ENCODE data around the gene PSME2.

PSME2 gene

GRCh38 chr14:24146453-24146977, at the start of gene PSME2:
TSS of gene PSME2 (minus strand) at chr14:24146610. CDS start at chr14:24146581, 29 bp downstream.
- peak within 1 kb of the TSS; percentile 83 for H3K27ac ChIP-seq
- no peak for TF ChIP-seq CTCF (conservative IDR thresholded peaks at IDR 0.05)

DNA sequence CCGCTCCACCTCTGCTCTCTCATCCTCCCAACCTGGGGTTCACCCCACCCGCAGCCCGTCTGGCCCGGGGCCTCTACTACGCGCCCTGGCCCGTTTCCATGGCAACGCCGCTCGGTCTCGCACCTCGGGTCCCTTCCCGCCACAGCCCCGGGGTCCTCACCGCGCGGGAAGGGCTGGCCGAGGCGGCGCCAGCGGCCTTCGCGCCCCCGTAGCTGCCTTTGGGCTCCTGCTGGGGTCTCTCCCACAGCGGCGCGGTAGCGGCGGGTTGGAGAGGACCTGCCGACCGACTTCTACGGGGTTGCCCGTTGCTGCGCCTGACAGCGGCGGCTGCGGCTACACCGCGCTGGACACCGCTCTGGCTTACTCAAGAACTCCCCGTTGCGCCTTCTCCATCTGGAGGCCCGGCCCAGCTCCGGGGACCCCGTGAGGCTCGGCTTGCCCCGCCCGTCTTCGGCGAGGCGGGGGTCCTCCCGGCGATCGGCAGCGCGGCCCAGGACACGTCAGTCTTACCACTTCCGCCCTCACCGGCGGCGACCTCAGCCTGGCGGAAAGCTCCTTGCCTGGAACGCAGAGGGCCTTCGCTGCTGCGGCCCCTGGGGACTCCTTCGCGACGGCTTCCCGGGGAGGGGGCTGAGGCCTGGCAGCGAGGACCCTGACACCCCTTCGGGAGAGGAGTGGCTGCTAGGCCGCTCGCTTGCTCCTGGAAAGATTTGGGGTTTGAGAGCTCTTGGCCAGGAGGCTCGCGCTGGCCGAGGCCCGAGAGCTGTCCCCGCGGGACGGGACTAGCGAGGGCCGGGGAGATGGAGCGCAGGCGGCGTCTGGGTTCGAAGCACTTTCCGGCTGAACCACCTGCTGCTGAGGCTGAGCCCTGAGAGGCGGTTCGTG, 49.0 kb upstream of the PSME2 start, which contains the start of gene TM9SF1:
Gene TM9SF1, minus strand, starts transcription at position 256 of the 885 bp plus-strand sequence. CDS start 422 bp downstream, outside the sequence.
- no peak for TF ChIP-seq CTCF (conservative IDR thresholded peaks at IDR 0.05)
- H3K27ac ChIP-seq: peak within 1 kb of the TSS; percentile 96

DNA sequence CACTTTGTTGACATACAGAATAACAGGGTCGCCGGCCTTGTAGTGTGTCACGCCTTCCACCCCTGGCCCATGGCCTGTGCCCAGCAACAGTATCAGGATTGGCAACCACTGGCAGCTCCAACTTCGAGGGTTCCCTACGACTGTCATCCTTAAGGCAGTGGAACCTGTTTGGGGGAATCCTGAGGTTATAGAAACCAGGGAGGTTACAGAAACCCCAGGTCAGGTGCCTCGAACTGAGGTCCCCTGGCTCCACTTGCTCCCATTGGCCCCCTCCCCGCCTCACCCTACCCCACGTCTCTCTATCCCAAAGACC, 48.4 kb upstream of the PSME2 start:
- H3K27ac ChIP-seq: peak overlapping the region; percentile 96
- TF ChIP-seq CTCF (conservative IDR thresholded peaks at IDR 0.05): no peak

DNA sequence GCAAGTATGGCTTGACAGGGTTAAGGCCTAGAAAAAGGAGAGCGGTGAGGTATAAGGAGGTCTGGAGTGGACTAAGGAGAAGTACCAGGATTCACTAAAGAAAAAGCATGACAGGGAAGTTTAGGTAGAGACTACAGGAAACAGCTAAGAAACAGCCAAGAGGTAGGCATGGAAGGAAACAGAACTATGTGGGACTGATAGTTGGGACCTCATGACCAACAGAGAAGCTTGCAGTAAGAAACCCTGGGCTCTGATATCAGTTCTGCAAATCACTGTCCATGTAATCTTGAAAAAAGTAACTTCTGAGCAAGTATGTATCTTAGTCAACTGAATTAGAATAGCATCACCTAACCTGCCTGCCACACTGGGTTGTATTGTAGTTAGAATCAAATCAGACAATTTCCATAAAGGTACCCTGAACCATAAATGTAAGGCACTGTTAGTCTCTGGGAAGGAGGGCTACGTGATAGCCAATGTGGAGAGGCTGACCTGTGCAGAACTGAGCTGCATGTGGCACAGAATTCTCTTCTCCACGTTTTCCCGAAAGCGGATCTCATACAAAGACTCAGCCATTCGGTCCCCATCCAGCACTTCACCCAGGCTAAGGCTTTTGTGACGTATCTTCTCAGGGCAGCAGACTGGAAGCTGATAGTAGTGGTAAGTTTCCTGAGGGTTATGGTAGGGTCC, 47.9 kb upstream of the PSME2 start:
- no peak for TF ChIP-seq CTCF (conservative IDR thresholded peaks at IDR 0.05)
- peak overlapping the region; percentile 96 for H3K27ac ChIP-seq

DNA sequence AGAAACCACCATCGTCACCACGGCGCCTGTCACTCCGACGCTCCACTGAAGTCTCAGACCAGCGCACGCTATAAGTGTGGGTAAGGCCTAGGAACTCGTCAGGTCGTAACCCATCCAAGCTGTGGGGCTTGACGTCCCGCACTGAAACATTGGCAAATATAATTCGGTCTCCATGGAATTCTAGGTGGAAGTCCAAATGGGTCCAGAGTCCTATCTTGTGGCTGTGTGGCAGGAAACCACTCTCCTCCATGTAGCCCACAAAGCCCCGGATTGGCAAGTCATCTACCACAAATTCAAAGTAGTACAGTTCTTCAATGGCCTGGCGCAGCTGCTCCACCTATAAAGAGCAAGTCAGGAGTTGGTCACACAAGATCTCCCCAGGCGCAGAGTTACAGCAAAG, 46.5 kb upstream of the PSME2 start:
- TF ChIP-seq CTCF (conservative IDR thresholded peaks at IDR 0.05): no peak
- H3K27ac ChIP-seq: no peak overlapping the region

GRCh38 chr14:24190416-24190815, 44.0 kb upstream of the PSME2 start:
- no peak overlapping the region for H3K27ac ChIP-seq
- TF ChIP-seq CTCF (conservative IDR thresholded peaks at IDR 0.05): no peak

DNA sequence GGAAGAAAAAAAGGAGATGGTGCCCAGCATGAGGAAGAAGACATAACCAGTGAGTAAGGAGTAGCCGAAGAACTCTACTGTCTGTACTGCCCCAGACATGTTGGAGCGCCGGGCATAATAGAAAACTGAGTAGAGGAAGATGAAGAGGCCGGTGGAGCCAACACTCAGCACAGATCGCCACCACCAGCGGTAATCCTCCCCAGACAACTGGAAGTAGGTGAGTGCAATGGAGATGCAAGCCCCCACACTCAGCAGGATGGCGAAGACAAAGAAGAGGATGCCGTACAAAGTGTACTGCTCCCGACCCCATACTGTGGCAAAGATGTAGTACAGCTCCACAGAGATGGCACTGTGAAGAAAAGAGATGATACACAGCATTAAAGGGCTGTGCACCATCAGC, 43.0 kb upstream of the PSME2 start:
- no peak for TF ChIP-seq CTCF (conservative IDR thresholded peaks at IDR 0.05)
- peak overlapping the region; percentile 90 for H3K27ac ChIP-seq
